K562 (cell line): ENCODE measurements around the gene AMDHD2. TPM values are rescaled to one million over a fixed set of nuclear protein-coding genes. Genes with fewer than 3 reads are reported as not detected.
A peak's percentile ranks its signal among the peaks of the same experiment; 100 is the strongest.

ENCODE experiments used
- ATAC-seq: fragments of 200-7000 bp; cut with Tn5 transposase; 3 replicates; pipeline ENCODE4 v1.9.1; 2020; ENCODE audit warnings: moderate library complexity
- BruUV-seq: library from RNA; stranded (reverse); fragments of 400-500 nt; replicated peaks from 2 replicates; lab custom pipeline; 2021; lab: Mats Ljungman, UMichigan
- CTCF ChIA-PET: fragments of 300-600 bp; formaldehyde crosslinking; extraction: SDS; loops from one replicate; lab custom pipeline; 2021; ENCODE audit warnings: low intra/inter-chr PET ratio; lab: Yijun Ruan, JAX
- POLR2A ChIA-PET: fragments of 300-600, 350-650 bp; sonication (Branson Sonifier 250); formaldehyde crosslinking; extraction: SDS; loops from one replicate; lab custom pipeline; 2021; ENCODE audit warnings: antibody characterized with exemption, inconsistent platforms; lab: Yijun Ruan, JAX
- DNase-seq, 4 experiments: peaks; one replicate each; pipeline versions ENCODE4 v3.0.0 to v3.0.0-alpha.2; 2011 to 2018; ENCODE audit warnings: low spot score in 3 of 4, mixed read lengths in 3 of 4; ENCODE audit errors: extremely low read depth in 1 of 4
- FAIRE-seq: peaks from 2 replicates; lab custom pipeline; 2011; peaks lifted over from hg19 to GRCh38; lab: Jason Lieb, UNC
- H2AFZ ChIP-seq: 2 replicates; pipeline ENCODE4 v1.6.0; 2011; ENCODE audit warnings: low read depth, low read length, control low read depth, inconsistent platforms
- H3K27ac ChIP-seq: fragments of 200-600 bp; 3 replicates; pipeline ENCODE4 v1.8.0; 2011; ENCODE audit warnings: low read depth, mild to moderate bottlenecking, control low read depth, inconsistent platforms, low read length, moderate library complexity, mixed read lengths; ENCODE audit errors: extremely low read depth
- H3K27me3 ChIP-seq, 2 experiments: fragments of 300-600 bp in 1 of 2; 2 replicates in 1 of 2; 3 replicates in 1 of 2; pipeline versions ENCODE4 v1.6.0 to v1.8.0; 2011; ENCODE audit warnings: inconsistent platforms in 2 of 2, low read length in 2 of 2, mild to moderate bottlenecking in 1 of 2, mixed read lengths in 1 of 2, moderate library complexity in 1 of 2; ENCODE audit not compliant: control insufficient read depth in 2 of 2, insufficient read depth in 2 of 2
- H3K36me3 ChIP-seq: fragments of 300-600 bp; 3 replicates; pipeline ENCODE4 v1.8.0; 2011; ENCODE audit warnings: mild to moderate bottlenecking, low read length, inconsistent platforms; ENCODE audit not compliant: control insufficient read depth, insufficient read depth
- H3K4me1 ChIP-seq, 2 experiments: fragments of 200-600 bp in 1 of 2; replicated peaks in 1 of 2; 2 replicates in 1 of 2; 3 replicates in 1 of 2; pipeline versions ENCODE4 v1.5.1 to v1.8.0; 2011; ENCODE audit warnings: inconsistent platforms in 2 of 2, low read length in 2 of 2, mild to moderate bottlenecking in 1 of 2, mixed read lengths in 1 of 2, moderate library complexity in 1 of 2; ENCODE audit not compliant: control insufficient read depth in 2 of 2, insufficient read depth in 2 of 2
- H3K4me2 ChIP-seq: 2 replicates; pipeline ENCODE4 v1.6.1; 2011; ENCODE audit warnings: low read length, control low read depth, inconsistent platforms, mixed read lengths; ENCODE audit not compliant: insufficient read depth
- H3K4me3 ChIP-seq: fragments of 200-600 bp; sonication (generic), shearing (Covaris generic); 2 replicates; pipeline ENCODE4 v1.5.1; 2016; ENCODE audit warnings: control low read depth, inconsistent platforms
- H3K79me2 ChIP-seq: fragments of 200-600 bp; 3 replicates; pipeline ENCODE4 v1.8.0; 2011; ENCODE audit warnings: low read length, inconsistent platforms; ENCODE audit not compliant: control insufficient read depth, insufficient read depth
- H3K9ac ChIP-seq, 2 experiments: 2 replicates each; pipeline versions ENCODE4 v1.6.0 to v1.6.1; 2011; ENCODE audit warnings: low read depth in 2 of 2, low read length in 2 of 2, control low read depth in 1 of 2, inconsistent platforms in 1 of 2, mild to moderate bottlenecking in 1 of 2, mixed read lengths in 1 of 2; ENCODE audit not compliant: insufficient read depth in 1 of 2
- H3K9me1 ChIP-seq: one replicate; pipeline ENCODE4 v1.6.0; 2011; ENCODE audit warnings: inconsistent platforms, mild to moderate bottlenecking, low read length, moderate library complexity; ENCODE audit not compliant: control insufficient read depth, insufficient read depth
- H3K9me3 ChIP-seq: replicated peaks from 2 replicates; pipeline ENCODE4 v1.5.1; 2011; ENCODE audit warnings: low read depth, low read length, inconsistent platforms; ENCODE audit not compliant: control insufficient read depth, insufficient read depth
- H4K20me1 ChIP-seq: replicated peaks from 2 replicates; pipeline ENCODE4 v1.6.1; 2011; ENCODE audit warnings: low read length, inconsistent platforms, mixed read lengths; ENCODE audit not compliant: control insufficient read depth, insufficient read depth
- EWSR1 ChIP-seq: fragments of 450-650 bp; IDR thresholded peaks from 2 replicates; pipeline ENCODE4 v1.6.1; 2018; ENCODE audit warnings: borderline replicate concordance, mild to moderate bottlenecking, low read depth, moderate library complexity; ENCODE audit not compliant: partially characterized antibody
- RBFOX2 ChIP-seq: fragments of 200-400 bp; formaldehyde crosslinking; IDR thresholded peaks from 2 replicates; pipeline ENCODE4 v1.6.1; 2017; ENCODE audit warnings: low read depth, mild to moderate bottlenecking, low read length, moderate library complexity
- SP1 ChIP-seq: sonication (generic); formaldehyde crosslinking; IDR thresholded peaks from 2 replicates; pipeline ENCODE4 v1.8.1; 2022; ENCODE audit warnings: mild to moderate bottlenecking, missing genetic modification reagents
- TAF15 ChIP-seq: fragments of 200-400 bp; formaldehyde crosslinking; IDR thresholded peaks from 2 replicates; pipeline ENCODE4 v1.6.1; 2017; ENCODE audit warnings: mild to moderate bottlenecking, low read depth, low read length, moderate library complexity
- WGBS: fragments of 100-300 bp; shearing (Covaris generic); methylation state at CpG from one replicate; pipeline ENCODE4 v1.1.6; 2016; ENCODE audit warnings: low coverage, mixed read lengths; ENCODE audit not compliant: insufficient coverage; ENCODE audit errors: missing lambda C conversion rate; 5-methylcytosine and 5-hydroxymethylcytosine counted together
- in situ Hi-C: fragments of 300-500 bp; cut with MboI; formaldehyde crosslinking; loops from 4 replicates; pipeline ENCODE4 v1.15.0; 2018; ENCODE audit warnings: inconsistent platforms, mixed read lengths
- intact Hi-C: fragments of 100-400 bp; cut with micrococcal nuclease; formaldehyde crosslinking; loops from 2 replicates; pipeline ENCODE4 v1.14.2; 2022
- polyA plus RNA-seq, 8 experiments: library from polyadenylated mRNA; depleted of rRNA in 4 of 8; stranded (reverse) in 5 of 8; unstranded in 3 of 8; fragments of >200 nt; fragmentation: Nextera tagmentation in 2 of 8; fragmentation: Illumina TruSeq in 1 of 8; extraction: Ambion mirVana in 2 of 8; extraction: Trizol in 1 of 8; gene quantifications; 2 replicates each; pipeline versions ENCODE4 v1.2.1 to v1.2.3, GENCODE V29; 2011 to 2014; ENCODE audit warnings: inconsistent platforms in 1 of 8, missing spikeins in 1 of 8
- total RNA-seq, 7 experiments: library from RNA; depleted of rRNA in 6 of 7; stranded (reverse); fragments of >200 nt in 6 of 7; fragmentation: Illumina TruSeq in 2 of 7; extraction: Trizol in 2 of 7; gene quantifications; 2 replicates each; pipeline versions ENCODE4 v1.2.1 to v1.2.3, GENCODE V29; 2011 to 2021; ENCODE audit warnings: low replicate concordance in 1 of 7

The AMDHD2 gene
- total and polyA plus RNA-seq, 9 of the 15 experiments (the other 6 are each of a cell fraction or from before 2014, with no cell fraction given): 0.38 to 56.9 (median 18.3) TPM; not detected in 1

- Histone ChIP-seq H3K27me3 (no peaks in the 10 kb centered on the region), H3K9me1 (peaks cover 8% of the 10 kb centered on the region), H3K27ac (peak overlapping the region; percentile 5; the same call in 1 of the 3 replicates), H3K79me2 (peaks cover 80% of the 10 kb centered on the region), H3K36me3 (peaks cover 52% of the 10 kb centered on the region), H3K4me1 (peaks cover 39 to 79% of the 10 kb centered on the region in 2 experiments), H3K9ac (peak overlapping the region in 1 of 2 experiments; percentile 90; a peak in 2 of 4 replicates), H2AFZ (no peak overlapping the region), H3K9me3 (no peaks in the 10 kb centered on the region), H4K20me1 (peaks cover 46% of the 10 kb centered on the region), H3K4me2 (no peak overlapping the region), H3K4me3 (no peak overlapping the region)
- in situ Hi-C loops: no loop called here
- no TSS peak for BruUV-seq
- ATAC-seq (no peak), FAIRE-seq (no peak), DNase-seq (no peak)
- POLR2A ChIA-PET: interaction anchor here (0.6 to 1.3 kb wide), 4 partner anchors 8 to 1035 kb away, joined by 3 to 7 read pairs (median 4); partner anchors contain the start of gene TRAF7
- TF ChIP-seq EWSR1: no peak
- TF ChIP-seq SP1 (CRISPR knock-in tag): no peak
- peak; percentile 4; the same call in 1 of the 2 replicates for TF ChIP-seq RBFOX2
- no peak for TF ChIP-seq TAF15
- CTCF ChIA-PET: no interaction called here
- WGBS: 73% methylated on average over 9 of the region's 12 CpGs
- intact Hi-C loops: no loop called here
Observed at GRCh38 chr16:2517954-2518605, 2.1 kb upstream of the AMDHD2 start.
